ENCODE measurements around the gene FBLL1.

Gene FBLL1

DNA sequence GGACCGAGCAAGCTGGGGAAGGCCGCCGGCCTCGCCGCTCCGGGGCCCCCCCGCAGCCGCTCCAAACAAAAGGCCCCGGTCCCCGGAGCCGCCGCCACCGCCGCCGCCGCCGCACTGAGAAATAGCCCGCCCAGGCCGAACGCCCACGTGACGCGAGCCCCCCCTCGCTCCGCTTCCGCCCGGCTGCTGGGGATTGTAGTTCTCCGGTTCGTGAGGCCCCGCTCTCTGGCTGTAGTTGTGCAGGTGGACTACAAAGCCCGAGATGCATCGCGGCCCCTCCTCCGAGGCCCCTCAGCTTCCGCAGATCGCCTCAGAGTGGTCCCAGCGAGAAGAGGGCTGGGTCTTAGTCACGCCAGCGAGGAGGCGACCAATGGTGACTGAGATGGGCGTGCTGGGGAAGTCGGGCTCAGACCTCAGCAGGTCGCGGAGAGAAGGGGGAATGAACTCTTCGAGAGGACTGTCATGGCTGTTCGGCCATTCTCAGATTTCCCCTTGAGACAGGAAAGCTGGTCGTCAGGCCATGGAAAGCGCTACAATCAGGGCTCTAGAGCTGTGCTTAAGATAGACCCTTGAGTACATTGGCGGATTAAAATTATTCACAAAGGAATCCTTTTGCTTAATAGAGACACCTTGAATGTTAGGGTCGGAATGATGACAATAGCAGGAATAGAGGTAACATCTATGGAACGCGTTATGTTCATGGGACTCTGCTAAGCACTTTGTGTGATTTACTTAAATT lies 50.6 kb downstream of the FBLL1 start:
- H3K4me3 ChIP-seq (ENCODE audit: control insufficient read depth, low read depth, low read length) = peak overlapping the region; percentile 88
- TF ChIP-seq, protein P1, sequence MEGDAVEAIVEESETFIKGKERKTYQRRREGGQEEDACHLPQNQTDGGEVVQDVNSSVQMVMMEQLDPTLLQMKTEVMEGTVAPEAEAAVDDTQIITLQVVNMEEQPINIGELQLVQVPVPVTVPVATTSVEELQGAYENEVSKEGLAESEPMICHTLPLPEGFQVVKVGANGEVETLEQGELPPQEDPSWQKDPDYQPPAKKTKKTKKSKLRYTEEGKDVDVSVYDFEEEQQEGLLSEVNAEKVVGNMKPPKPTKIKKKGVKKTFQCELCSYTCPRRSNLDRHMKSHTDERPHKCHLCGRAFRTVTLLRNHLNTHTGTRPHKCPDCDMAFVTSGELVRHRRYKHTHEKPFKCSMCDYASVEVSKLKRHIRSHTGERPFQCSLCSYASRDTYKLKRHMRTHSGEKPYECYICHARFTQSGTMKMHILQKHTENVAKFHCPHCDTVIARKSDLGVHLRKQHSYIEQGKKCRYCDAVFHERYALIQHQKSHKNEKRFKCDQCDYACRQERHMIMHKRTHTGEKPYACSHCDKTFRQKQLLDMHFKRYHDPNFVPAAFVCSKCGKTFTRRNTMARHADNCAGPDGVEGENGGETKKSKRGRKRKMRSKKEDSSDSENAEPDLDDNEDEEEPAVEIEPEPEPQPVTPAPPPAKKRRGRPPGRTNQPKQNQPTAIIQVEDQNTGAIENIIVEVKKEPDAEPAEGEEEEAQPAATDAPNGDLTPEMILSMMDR (IDR thresholded peaks at IDR 0.05; ENCODE audit: control insufficient read depth, insufficient read depth, low read depth, low read length, missing control alignments) = no peak
- peak; percentile 96 for DNase-seq (ENCODE audit: low read depth)

DNA sequence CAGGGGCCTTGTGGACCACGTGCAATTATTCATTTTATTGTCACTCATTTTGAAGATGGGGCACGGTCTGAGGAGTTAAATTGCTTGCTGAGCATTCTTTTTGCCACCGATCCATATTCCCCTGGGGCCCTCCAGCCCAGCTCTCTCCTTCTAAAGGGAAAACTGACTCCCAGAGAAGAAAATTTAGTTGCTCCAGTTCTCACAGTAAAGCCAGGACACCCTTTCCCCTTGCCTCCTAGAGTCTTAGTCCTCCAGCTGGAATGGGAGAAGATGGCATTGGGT lies 51.1 kb downstream of the FBLL1 start:
- peak overlapping the region; percentile 29 for H3K4me3 ChIP-seq (ENCODE audit: control insufficient read depth, low read depth, low read length)
- TF ChIP-seq, protein P1 (IDR thresholded peaks at IDR 0.05; ENCODE audit: control insufficient read depth, insufficient read depth, low read depth, low read length, missing control alignments) = no peak
- no peak for DNase-seq (ENCODE audit: low read depth)
